ENCODE data around the gene TWSG1.
A peak's percentile ranks its signal among the peaks of the same experiment; 100 is the strongest.

The TWSG1 gene

DNA sequence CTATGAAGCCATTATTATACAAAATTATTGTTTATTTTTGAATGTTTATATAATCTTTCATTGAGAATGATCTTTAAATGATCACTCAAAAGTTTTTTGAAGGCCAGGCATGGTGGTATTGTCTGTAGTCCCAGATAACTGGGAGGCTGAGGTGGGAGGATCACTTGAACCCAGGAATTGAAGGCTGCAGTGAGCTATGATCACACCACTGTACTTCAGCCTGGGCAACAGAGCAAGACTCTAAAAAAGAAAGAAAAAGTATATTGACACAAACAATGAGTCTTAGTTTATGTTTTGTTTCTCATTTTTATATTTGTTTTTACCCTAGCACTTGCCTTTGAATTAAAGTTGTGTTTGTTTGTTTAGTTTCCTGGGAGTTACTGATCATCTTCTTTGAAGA lies 2.3 kb downstream of the TWSG1 start:
- H3K36me3 ChIP-seq (ENCODE audit: insufficient read depth, low read length), result peaks cover 21% of the 10 kb centered on the region

GRCh38 chr18:9337873-9338272 lies 3.3 kb downstream of the TWSG1 start:
- Histone ChIP-seq H3K36me3 (ENCODE audit: insufficient read depth, low read length) (peaks cover 21% of the 10 kb centered on the region), H3K9me3 (replicated peaks; ENCODE audit: low read length) (no peaks in the 10 kb centered on the region), H3K4me2 (ENCODE audit: low read length) (no peak overlapping the region), H3K9ac (ENCODE audit: low read depth, low read length) (no peak overlapping the region), H3K27me3 (ENCODE audit: control insufficient read depth, insufficient read depth, low read length) (no peaks in the 10 kb centered on the region), H3K4me3 (ENCODE audit: low read length) (no peak overlapping the region), H3K4me1 (ENCODE audit: control insufficient read depth, insufficient read depth, low read length) (peaks cover 10% of the 10 kb centered on the region)

More for the DNA sequence above, 2.3 kb downstream of the TWSG1 start:
- H3K27me3 ChIP-seq (ENCODE audit: control insufficient read depth, insufficient read depth, low read length), result no peaks in the 10 kb centered on the region
- no peak overlapping the region for H3K9ac ChIP-seq (ENCODE audit: low read depth, low read length)
- no peak overlapping the region for H3K4me3 ChIP-seq (ENCODE audit: low read length)
- H3K4me1 ChIP-seq (ENCODE audit: control insufficient read depth, insufficient read depth, low read length), result peaks cover 10% of the 10 kb centered on the region
- H3K9me3 ChIP-seq (replicated peaks; ENCODE audit: low read length), result no peaks in the 10 kb centered on the region
- peak overlapping the region; percentile 13 for H3K4me2 ChIP-seq (ENCODE audit: low read length)

- H3K9ac ChIP-seq (ENCODE audit: low read depth, low read length), result no peak overlapping the region
- no peaks in the 10 kb centered on the region for H3K9me3 ChIP-seq (replicated peaks; ENCODE audit: low read length)
- H3K36me3 ChIP-seq (ENCODE audit: insufficient read depth, low read length), result peaks cover 21% of the 10 kb centered on the region
- no peak overlapping the region for H3K4me3 ChIP-seq (ENCODE audit: low read length)
- no peak overlapping the region for H3K4me2 ChIP-seq (ENCODE audit: low read length)
- no peaks in the 10 kb centered on the region for H3K27me3 ChIP-seq (ENCODE audit: control insufficient read depth, insufficient read depth, low read length)
- peaks cover 10% of the 10 kb centered on the region for H3K4me1 ChIP-seq (ENCODE audit: control insufficient read depth, insufficient read depth, low read length)
Observed at GRCh38 chr18:9340472-9340871, 5.9 kb downstream of the TWSG1 start.

GRCh38 chr18:9343577-9343976 lies 9.0 kb downstream of the TWSG1 start:
- H3K9ac ChIP-seq (ENCODE audit: low read depth, low read length), result no peak overlapping the region
- no peaks in the 10 kb centered on the region for H3K9me3 ChIP-seq (replicated peaks; ENCODE audit: low read length)
- H3K36me3 ChIP-seq (ENCODE audit: insufficient read depth, low read length), result peaks cover 12% of the 10 kb centered on the region
- H3K4me3 ChIP-seq (ENCODE audit: low read length), result no peak overlapping the region
- H3K27me3 ChIP-seq (ENCODE audit: control insufficient read depth, insufficient read depth, low read length), result no peaks in the 10 kb centered on the region
- no peak overlapping the region for H3K4me2 ChIP-seq (ENCODE audit: low read length)
- H3K4me1 ChIP-seq (ENCODE audit: control insufficient read depth, insufficient read depth, low read length), result peaks cover 10% of the 10 kb centered on the region

GRCh38 chr18:9346775-9347174 lies 12.2 kb downstream of the TWSG1 start:
- H3K27me3 ChIP-seq (ENCODE audit: control insufficient read depth, insufficient read depth, low read length), result no peaks in the 10 kb centered on the region
- H3K4me2 ChIP-seq (ENCODE audit: low read length), result no peak overlapping the region
- peaks cover 3% of the 10 kb centered on the region for H3K36me3 ChIP-seq (ENCODE audit: insufficient read depth, low read length)
- no peak overlapping the region for H3K9ac ChIP-seq (ENCODE audit: low read depth, low read length)
- no peak overlapping the region for H3K4me3 ChIP-seq (ENCODE audit: low read length)
- H3K9me3 ChIP-seq (replicated peaks; ENCODE audit: low read length), result no peaks in the 10 kb centered on the region
- H3K4me1 ChIP-seq (ENCODE audit: control insufficient read depth, insufficient read depth, low read length), result peaks cover 18% of the 10 kb centered on the region

DNA sequence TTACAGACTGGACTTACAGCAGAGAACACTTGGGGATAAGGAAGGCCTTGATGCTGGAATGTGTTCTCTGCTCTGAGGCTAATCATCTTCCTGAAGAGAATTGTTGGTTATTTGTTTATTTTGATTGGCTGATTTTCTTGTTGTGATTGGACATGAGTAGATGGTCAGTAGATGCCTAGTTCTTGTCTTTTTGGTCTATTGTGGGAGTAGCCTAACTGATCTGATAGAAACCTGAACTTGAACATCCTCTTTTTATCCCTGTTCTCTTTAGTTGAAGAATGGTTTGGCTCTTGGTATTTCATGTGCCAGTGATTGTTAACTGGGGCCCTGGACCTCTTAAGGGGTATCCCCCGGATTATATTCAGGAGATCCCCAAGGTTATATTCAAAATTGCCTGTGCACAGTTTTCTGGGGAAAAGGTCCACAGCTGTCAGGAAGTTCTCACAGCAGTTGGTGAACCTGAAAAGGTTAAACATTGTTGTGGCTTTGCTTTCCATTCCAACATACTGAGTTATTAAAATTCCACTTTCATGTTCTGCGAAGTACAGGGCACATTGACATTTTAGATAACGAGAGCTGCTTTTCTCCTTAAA lies 13.6 kb downstream of the TWSG1 start:
- Histone ChIP-seq H3K9me3 (replicated peaks; ENCODE audit: low read length) (no peaks in the 10 kb centered on the region), H3K4me1 (ENCODE audit: control insufficient read depth, insufficient read depth, low read length) (peaks cover 18% of the 10 kb centered on the region), H3K36me3 (ENCODE audit: insufficient read depth, low read length) (peaks cover 3% of the 10 kb centered on the region), H3K9ac (ENCODE audit: low read depth, low read length) (no peak overlapping the region), H3K4me3 (ENCODE audit: low read length) (peak overlapping the region; percentile 12), H3K4me2 (ENCODE audit: low read length) (peak overlapping the region; percentile 52), H3K27me3 (ENCODE audit: control insufficient read depth, insufficient read depth, low read length) (no peaks in the 10 kb centered on the region)

DNA sequence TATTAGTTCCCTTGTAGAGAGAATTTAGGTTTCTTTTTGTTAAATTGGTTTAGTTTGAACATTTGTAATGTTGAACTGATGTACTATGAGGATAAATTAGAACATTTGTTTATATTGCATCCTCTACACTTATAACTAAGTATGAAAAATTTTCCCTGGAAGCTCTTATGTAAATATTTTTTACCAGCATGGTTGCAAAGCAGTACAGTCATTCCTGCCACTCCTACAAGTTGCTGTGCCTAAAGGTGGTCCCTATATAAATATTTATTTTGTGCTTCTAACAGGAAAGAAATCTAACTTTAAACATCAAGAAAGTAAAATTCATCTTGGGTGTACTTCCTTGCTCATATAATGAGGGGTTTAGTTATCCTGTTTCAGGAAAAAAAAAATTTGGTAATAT lies 14.2 kb downstream of the TWSG1 start:
- H3K27me3 ChIP-seq (ENCODE audit: control insufficient read depth, insufficient read depth, low read length), result no peaks in the 10 kb centered on the region
- no peak overlapping the region for H3K9ac ChIP-seq (ENCODE audit: low read depth, low read length)
- peaks cover 3% of the 10 kb centered on the region for H3K36me3 ChIP-seq (ENCODE audit: insufficient read depth, low read length)
- peak overlapping the region; percentile 52 for H3K4me2 ChIP-seq (ENCODE audit: low read length)
- peaks cover 18% of the 10 kb centered on the region for H3K4me1 ChIP-seq (ENCODE audit: control insufficient read depth, insufficient read depth, low read length)
- no peaks in the 10 kb centered on the region for H3K9me3 ChIP-seq (replicated peaks; ENCODE audit: low read length)
- peak overlapping the region; percentile 12 for H3K4me3 ChIP-seq (ENCODE audit: low read length)

- no peaks in the 10 kb centered on the region for H3K36me3 ChIP-seq (ENCODE audit: insufficient read depth, low read length)
- H3K9me3 ChIP-seq (replicated peaks; ENCODE audit: low read length), result no peaks in the 10 kb centered on the region
- peaks cover 8% of the 10 kb centered on the region for H3K4me1 ChIP-seq (ENCODE audit: control insufficient read depth, insufficient read depth, low read length)
- no peak overlapping the region for H3K4me2 ChIP-seq (ENCODE audit: low read length)
- H3K27me3 ChIP-seq (ENCODE audit: control insufficient read depth, insufficient read depth, low read length), result no peaks in the 10 kb centered on the region
- no peak overlapping the region for H3K9ac ChIP-seq (ENCODE audit: low read depth, low read length)
- no peak overlapping the region for H3K4me3 ChIP-seq (ENCODE audit: low read length)
Observed at GRCh38 chr18:9353596-9353995, 19.0 kb downstream of the TWSG1 start.

- Histone ChIP-seq H3K36me3 (ENCODE audit: insufficient read depth, low read length) (no peaks in the 10 kb centered on the region), H3K27me3 (ENCODE audit: control insufficient read depth, insufficient read depth, low read length) (no peaks in the 10 kb centered on the region), H3K4me1 (ENCODE audit: control insufficient read depth, insufficient read depth, low read length) (peaks cover under 1% of the 10 kb centered on the region), H3K9ac (ENCODE audit: low read depth, low read length) (no peak overlapping the region), H3K4me2 (ENCODE audit: low read length) (no peak overlapping the region), H3K9me3 (replicated peaks; ENCODE audit: low read length) (no peaks in the 10 kb centered on the region), H3K4me3 (ENCODE audit: low read length) (no peak overlapping the region)
Observed at GRCh38 chr18:9354256-9354655, 19.7 kb downstream of the TWSG1 start.

DNA sequence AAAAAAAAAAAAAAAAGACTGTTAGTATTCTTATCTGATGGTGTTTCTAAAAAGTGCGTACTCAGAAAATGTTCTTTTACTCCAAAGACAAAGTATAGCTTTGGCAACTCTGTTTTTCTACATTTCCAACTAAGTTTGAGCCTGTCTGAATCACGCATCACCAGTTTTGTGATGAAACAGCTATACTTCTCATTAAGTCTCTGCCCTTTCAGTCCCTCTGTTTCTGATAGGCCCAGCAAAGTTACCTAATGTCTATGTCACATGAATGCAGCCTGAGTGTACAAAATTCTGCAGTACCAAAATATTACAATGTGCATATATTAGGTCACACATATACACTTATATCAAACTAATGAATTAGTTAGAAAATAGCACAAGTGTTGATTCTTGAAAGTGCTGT lies 22.4 kb downstream of the TWSG1 start:
- H3K9me3 ChIP-seq (replicated peaks; ENCODE audit: low read length), result no peaks in the 10 kb centered on the region
- H3K4me1 ChIP-seq (ENCODE audit: control insufficient read depth, insufficient read depth, low read length), result no peaks in the 10 kb centered on the region
- no peak overlapping the region for H3K4me2 ChIP-seq (ENCODE audit: low read length)
- H3K36me3 ChIP-seq (ENCODE audit: insufficient read depth, low read length), result peaks cover 4% of the 10 kb centered on the region
- H3K9ac ChIP-seq (ENCODE audit: low read depth, low read length), result no peak overlapping the region
- no peak overlapping the region for H3K4me3 ChIP-seq (ENCODE audit: low read length)
- H3K27me3 ChIP-seq (ENCODE audit: control insufficient read depth, insufficient read depth, low read length), result no peaks in the 10 kb centered on the region

DNA sequence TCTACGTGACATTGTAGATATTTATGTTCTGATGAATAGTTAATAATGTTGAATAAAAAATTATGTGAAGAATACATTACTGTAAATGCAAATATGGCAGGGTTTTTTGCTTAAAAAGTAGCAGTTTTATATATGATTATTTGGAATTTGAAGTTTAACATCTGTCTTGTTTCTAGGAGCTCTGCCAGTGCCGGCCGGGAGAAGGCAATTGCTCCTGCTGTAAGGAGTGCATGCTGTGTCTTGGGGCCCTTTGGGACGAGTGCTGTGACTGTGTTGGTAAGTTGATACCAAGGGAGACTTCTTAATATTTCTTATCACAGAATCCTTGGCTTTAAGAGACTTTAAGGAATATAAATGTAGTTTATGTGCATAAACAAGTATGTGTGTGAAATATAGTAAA lies 25.2 kb downstream of the TWSG1 start:
- H3K4me2 ChIP-seq (ENCODE audit: low read length), result no peak overlapping the region
- no peak overlapping the region for H3K4me3 ChIP-seq (ENCODE audit: low read length)

GRCh38 chr18:9361191-9361590 lies 26.6 kb downstream of the TWSG1 start:
- no peak overlapping the region for H3K9ac ChIP-seq (ENCODE audit: low read depth, low read length)
- no peaks in the 10 kb centered on the region for H3K9me3 ChIP-seq (replicated peaks; ENCODE audit: low read length)
- peaks cover 6% of the 10 kb centered on the region for H3K4me1 ChIP-seq (ENCODE audit: control insufficient read depth, insufficient read depth, low read length)
- H3K36me3 ChIP-seq (ENCODE audit: insufficient read depth, low read length), result peaks cover 4% of the 10 kb centered on the region
- H3K4me2 ChIP-seq (ENCODE audit: low read length), result no peak overlapping the region
- H3K27me3 ChIP-seq (ENCODE audit: control insufficient read depth, insufficient read depth, low read length), result no peaks in the 10 kb centered on the region
- H3K4me3 ChIP-seq (ENCODE audit: low read length), result no peak overlapping the region

More for the DNA sequence above, 25.2 kb downstream of the TWSG1 start:
- H3K4me1 ChIP-seq (ENCODE audit: control insufficient read depth, insufficient read depth, low read length), result peaks cover 6% of the 10 kb centered on the region
- peaks cover 4% of the 10 kb centered on the region for H3K36me3 ChIP-seq (ENCODE audit: insufficient read depth, low read length)
- no peak overlapping the region for H3K9ac ChIP-seq (ENCODE audit: low read depth, low read length)
- no peaks in the 10 kb centered on the region for H3K9me3 ChIP-seq (replicated peaks; ENCODE audit: low read length)
- H3K27me3 ChIP-seq (ENCODE audit: control insufficient read depth, insufficient read depth, low read length), result no peaks in the 10 kb centered on the region
